ENCODE data around the gene KIR3DL1.

- no peak for TF ChIP-seq CTCF (IDR thresholded peaks at IDR 0.05)
- no peak for TF ChIP-seq POLR2A (IDR thresholded peaks at IDR 0.05)
Measured at GRCh38 chr19:54806516-54806838, 9.8 kb upstream of the KIR3DL1 start.

All from right lobe of liver (tissue), 4 donors.